ENCODE results near the gene MTA1.
A peak's percentile ranks its signal among the peaks of the same experiment; 100 is the strongest.

Gene MTA1

DNA sequence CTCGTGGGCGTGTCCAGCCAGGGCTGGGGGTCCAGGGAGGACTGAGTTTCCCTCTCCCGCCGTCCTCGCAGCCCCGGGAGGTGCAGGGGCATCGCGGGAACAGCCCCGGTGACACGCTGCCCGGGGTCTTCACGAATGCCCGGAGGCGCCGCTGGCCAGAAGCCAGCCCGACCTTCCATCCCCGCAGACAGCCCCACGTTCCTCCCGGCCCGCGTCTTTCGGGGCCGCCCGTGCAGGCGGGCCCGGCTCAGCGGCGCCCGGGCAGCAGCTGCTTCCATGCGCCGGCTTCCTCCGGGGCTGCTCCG lies 70.6 kb downstream of the MTA1 start:
- TF ChIP-seq, protein P1, sequence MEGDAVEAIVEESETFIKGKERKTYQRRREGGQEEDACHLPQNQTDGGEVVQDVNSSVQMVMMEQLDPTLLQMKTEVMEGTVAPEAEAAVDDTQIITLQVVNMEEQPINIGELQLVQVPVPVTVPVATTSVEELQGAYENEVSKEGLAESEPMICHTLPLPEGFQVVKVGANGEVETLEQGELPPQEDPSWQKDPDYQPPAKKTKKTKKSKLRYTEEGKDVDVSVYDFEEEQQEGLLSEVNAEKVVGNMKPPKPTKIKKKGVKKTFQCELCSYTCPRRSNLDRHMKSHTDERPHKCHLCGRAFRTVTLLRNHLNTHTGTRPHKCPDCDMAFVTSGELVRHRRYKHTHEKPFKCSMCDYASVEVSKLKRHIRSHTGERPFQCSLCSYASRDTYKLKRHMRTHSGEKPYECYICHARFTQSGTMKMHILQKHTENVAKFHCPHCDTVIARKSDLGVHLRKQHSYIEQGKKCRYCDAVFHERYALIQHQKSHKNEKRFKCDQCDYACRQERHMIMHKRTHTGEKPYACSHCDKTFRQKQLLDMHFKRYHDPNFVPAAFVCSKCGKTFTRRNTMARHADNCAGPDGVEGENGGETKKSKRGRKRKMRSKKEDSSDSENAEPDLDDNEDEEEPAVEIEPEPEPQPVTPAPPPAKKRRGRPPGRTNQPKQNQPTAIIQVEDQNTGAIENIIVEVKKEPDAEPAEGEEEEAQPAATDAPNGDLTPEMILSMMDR (IDR thresholded peaks at IDR 0.05; ENCODE audit: low read depth, low read length): no peak

DNA sequence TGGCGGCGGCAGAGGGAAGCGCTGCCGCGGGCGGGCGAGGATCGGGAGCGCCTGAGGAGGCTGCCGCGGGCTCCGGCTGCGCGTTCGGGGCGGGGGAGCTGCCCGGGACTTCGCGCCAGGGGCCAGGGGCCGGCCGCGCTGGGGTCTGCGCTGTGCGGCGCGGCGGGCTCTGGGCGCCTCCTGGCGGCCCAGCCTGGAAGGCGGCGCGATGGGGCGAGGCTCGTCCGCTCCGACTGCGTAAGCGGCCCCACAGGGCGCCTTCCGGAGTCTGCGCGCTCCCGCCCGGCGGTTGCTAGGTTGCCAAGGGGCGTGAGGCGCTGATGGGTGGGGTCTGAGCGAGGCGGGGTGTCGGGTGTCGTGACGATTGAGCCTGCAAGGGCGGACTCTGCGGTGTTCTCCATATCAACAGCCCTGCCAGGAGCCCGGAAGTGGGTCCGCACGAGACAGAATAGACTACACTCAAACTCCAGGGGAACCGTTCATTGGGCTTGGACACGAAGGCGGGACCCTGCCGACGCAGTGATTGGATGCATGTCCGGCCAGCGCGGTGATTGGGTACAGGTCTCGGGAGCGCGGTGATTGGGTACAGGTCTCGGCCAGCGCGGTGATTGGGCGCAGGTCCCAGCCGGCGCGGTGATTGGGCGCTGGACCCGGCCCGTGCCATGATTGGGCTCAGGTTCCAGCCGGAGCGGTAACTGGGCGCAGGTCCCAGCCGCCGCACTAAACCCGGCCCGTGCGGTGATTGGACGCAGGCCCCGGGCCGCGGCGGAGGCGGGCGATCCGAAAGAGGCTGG lies 71.1 kb downstream of the MTA1 start, which contains the start of gene TEDC1:
Gene TEDC1, plus strand, starts transcription at position 675 of the 794 bp plus-strand sequence. CDS start 130 bp downstream, outside the sequence.
- Histone ChIP-seq H3K9me3 (ENCODE audit: severe bottlenecking) (no peaks in the 10 kb centered on the region), H3K4me3 (ENCODE audit: low read depth, low read length) (peak within 1 kb of the TSS; percentile 84), H3K27ac (peak within 1 kb of the TSS; percentile 96), H3K36me3 (peaks cover 19% of the 10 kb centered on the region), H3K27me3 (ENCODE audit: insufficient read depth, low read depth, severe bottlenecking) (no peaks in the 10 kb centered on the region)
- TF ChIP-seq, protein P1 (IDR thresholded peaks at IDR 0.05; ENCODE audit: low read depth, low read length): peak; percentile 81
- peak; percentile 99 for DNase-seq

More for the DNA sequence above, 70.6 kb downstream of the MTA1 start:
- Histone ChIP-seq H3K9me3 (ENCODE audit: severe bottlenecking) (no peaks in the 10 kb centered on the region), H3K27me3 (ENCODE audit: insufficient read depth, low read depth, severe bottlenecking) (no peaks in the 10 kb centered on the region), H3K4me3 (ENCODE audit: low read depth, low read length) (peak overlapping the region; percentile 84), H3K36me3 (peaks cover 19% of the 10 kb centered on the region), H3K27ac (peak overlapping the region; percentile 96)
- DNase-seq: no peak

DNA sequence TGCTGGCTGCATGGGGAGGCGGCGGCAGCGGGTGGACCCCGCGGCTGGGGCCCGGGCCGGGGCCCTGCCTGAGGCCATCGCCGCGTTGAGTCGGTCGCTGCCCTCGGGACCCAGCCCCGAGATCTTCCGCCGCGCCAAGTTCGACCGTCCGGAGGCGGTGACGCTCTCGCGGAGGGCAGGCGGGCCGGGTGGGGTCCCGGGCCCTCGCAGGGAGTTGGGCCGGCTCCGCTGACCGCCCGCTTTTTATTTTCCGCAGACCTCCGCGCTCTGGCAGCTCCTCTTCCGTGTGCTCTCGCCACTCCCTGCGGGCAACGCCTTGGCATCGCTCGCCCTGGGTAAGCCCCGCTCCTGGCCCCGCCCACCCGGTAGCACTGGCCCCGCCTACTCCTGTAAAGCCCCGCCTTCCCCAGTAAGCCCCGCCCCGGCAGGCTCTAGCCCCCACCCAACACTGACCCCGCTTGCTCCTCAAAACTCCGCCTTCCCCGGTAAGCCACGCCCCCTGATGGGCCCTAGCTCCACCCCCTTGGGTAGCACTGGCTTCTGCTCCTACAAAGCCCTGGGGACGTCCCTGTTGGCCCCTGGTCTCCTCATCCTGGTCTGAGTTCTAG lies 71.8 kb downstream of the MTA1 start:
- Histone ChIP-seq H3K27me3 (ENCODE audit: insufficient read depth, low read depth, severe bottlenecking) (no peaks in the 10 kb centered on the region), H3K4me3 (ENCODE audit: low read depth, low read length) (peak overlapping the region; percentile 74), H3K27ac (peak overlapping the region; percentile 92), H3K9me3 (ENCODE audit: severe bottlenecking) (no peaks in the 10 kb centered on the region), H3K36me3 (peaks cover 19% of the 10 kb centered on the region)
- peak; percentile 90 for DNase-seq
- TF ChIP-seq, protein P1 (IDR thresholded peaks at IDR 0.05; ENCODE audit: low read depth, low read length): no peak

DNA sequence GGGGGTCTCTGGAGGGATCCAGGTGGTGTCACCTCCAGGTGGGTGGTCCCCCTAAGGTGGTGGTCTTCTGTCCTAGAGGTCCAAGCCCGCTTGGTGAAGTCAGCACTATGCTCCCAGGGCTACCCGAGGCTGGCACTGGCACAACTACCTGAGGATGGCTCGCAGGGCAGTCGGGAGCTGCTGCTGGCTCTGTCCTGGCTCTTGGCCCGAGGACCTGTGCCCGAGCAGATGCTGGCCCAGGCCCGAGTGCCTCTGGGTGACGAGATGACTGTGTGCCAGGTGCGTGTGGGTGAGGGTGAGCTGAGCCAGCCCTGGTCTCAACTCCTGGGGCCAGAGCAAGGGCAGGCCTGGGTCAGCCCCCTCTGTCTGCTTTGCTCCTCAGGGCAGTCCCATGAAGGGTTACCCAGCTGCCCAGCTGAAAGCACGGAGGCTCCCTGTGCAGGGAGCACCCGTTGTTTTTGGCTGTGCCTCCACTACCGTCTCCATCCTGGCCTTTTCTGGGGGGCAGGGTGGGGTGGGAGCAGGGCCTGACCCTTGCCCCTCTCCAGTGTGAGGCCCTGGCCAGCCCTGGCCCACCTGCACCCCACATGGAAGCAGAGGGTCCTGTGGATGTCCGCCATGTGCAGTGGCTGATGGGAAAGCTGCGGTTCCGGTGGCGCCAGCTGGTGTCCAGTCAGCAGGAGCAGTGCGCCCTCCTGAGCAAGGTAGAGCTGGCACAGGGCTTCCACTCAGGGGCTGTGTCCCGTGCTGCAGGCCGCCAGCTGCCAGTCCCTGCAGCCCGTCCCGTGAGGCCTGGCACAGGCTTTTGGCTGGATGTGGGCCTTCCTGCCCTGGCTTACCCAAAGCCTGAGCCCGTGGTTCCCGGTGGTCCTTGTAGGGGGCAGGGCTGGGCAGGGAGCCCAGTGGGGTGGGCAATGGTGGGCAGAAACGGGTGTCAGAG lies 72.7 kb downstream of the MTA1 start:
- Histone ChIP-seq H3K9me3 (ENCODE audit: severe bottlenecking) (no peaks in the 10 kb centered on the region), H3K27ac (peak overlapping the region; percentile 46; the same call in 1 of the 2 replicates), H3K4me3 (ENCODE audit: low read depth, low read length) (no peak overlapping the region; the same call in 1 of the 2 replicates), H3K36me3 (peaks cover 19% of the 10 kb centered on the region), H3K27me3 (ENCODE audit: insufficient read depth, low read depth, severe bottlenecking) (no peaks in the 10 kb centered on the region)
- DNase-seq: no peak
- TF ChIP-seq, protein P1 (IDR thresholded peaks at IDR 0.05; ENCODE audit: low read depth, low read length): no peak

DNA sequence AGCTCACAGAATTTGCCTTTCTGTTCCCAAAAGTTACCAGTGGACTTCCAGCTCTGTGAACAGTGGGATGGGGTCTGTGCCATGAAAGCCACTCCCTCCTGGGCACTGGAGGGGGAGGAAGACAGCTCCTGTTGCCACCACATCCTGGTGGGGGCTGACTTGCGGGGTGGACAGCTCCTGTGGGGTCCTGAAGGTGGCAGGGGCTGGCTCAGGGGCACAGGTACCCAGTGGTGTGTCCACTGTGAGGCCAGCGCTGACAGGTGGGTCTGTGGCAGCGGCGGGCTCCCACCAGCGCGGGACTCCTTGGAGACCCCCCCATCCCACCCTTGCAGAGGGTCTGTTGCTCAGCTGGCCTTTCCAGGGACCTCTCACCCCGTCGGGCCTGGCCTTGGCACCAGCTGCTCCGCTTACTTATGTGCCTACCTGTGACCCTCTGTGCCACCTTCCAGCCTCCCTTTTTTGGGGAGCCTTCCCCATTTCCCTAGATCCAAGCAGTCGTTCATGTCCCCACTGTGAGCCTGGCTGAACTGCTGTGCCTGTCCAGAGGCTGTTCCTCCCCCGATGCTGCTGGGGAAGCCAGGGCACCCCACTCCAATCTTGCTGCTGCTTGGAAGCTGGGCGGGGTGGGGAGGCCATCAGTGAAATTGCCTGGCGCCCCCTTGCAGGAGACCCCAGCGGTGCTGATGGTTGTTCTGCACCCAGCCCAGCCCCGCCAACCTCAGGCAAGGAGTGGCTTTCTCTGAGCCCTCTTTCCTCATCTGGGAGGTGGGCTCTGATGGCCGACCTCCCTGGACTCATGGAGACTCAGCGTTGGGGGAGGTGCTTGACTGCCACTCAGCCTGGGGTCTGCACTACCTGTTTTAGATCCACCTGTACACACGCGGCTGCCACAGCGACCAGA lies 73.6 kb downstream of the MTA1 start:
- Histone ChIP-seq H3K4me3 (ENCODE audit: low read depth, low read length) (no peak overlapping the region), H3K9me3 (ENCODE audit: severe bottlenecking) (no peaks in the 10 kb centered on the region), H3K36me3 (peaks cover 22% of the 10 kb centered on the region), H3K27ac (no peak overlapping the region), H3K27me3 (ENCODE audit: insufficient read depth, low read depth, severe bottlenecking) (no peaks in the 10 kb centered on the region)
- TF ChIP-seq, protein P1 (IDR thresholded peaks at IDR 0.05; ENCODE audit: low read depth, low read length): 0 out of 2 replicates have a peak, but pooled peaks have one; percentile 12
- no peak for DNase-seq

Measured in WERI-Rb-1 (cell line).